ENCODE results near the gene CREG2. TPM values are rescaled to one million over a fixed set of nuclear protein-coding genes. Genes with fewer than 3 reads are reported as not detected.

CREG2 gene
- total RNA-seq, 4 donors from 2014 or later: 0.38 to 2.5 (median 1.3) TPM

DNA sequence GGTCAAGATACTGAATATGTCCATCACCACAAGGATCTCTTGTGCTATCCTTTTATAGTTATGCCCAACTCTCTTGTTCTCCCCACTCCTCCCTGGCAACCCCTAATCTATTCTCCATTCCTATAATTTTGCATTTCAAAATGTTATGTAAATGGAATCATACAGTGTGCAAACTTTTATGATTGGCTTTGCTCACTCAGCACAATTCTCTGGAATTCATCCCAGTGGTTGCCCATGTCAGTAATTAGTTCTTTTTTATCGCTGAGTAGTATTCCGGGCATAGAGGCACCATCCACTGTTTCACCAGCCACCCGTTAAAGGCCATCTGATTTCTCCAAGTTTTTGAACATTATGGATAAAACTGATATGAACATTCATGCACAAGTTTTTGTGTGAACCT is 40.4 kb downstream of the CREG2 start:
- Histone ChIP-seq H3K27ac (no peak overlapping the region), H3K4me3 (no peak overlapping the region), H3K9me3 (no peaks in the 10 kb centered on the region), H3K27me3 (no peaks in the 10 kb centered on the region), H3K4me1 (peaks cover 0 to 7% (median 0%) of the 10 kb centered on the region in 3 donors), H3K36me3 (no peaks in the 10 kb centered on the region)
- 93 to 96% methylated on average over 3 of the region's 3 CpGs for WGBS, 2 donors
- DNase-seq: no peak
- no peak for TF ChIP-seq POLR2A (IDR thresholded peaks at IDR 0.05)
- TF ChIP-seq, protein P1, sequence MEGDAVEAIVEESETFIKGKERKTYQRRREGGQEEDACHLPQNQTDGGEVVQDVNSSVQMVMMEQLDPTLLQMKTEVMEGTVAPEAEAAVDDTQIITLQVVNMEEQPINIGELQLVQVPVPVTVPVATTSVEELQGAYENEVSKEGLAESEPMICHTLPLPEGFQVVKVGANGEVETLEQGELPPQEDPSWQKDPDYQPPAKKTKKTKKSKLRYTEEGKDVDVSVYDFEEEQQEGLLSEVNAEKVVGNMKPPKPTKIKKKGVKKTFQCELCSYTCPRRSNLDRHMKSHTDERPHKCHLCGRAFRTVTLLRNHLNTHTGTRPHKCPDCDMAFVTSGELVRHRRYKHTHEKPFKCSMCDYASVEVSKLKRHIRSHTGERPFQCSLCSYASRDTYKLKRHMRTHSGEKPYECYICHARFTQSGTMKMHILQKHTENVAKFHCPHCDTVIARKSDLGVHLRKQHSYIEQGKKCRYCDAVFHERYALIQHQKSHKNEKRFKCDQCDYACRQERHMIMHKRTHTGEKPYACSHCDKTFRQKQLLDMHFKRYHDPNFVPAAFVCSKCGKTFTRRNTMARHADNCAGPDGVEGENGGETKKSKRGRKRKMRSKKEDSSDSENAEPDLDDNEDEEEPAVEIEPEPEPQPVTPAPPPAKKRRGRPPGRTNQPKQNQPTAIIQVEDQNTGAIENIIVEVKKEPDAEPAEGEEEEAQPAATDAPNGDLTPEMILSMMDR (IDR thresholded peaks at IDR 0.05): no peak
- intact Hi-C loops (cut with DNase I): no loop called here

DNA sequence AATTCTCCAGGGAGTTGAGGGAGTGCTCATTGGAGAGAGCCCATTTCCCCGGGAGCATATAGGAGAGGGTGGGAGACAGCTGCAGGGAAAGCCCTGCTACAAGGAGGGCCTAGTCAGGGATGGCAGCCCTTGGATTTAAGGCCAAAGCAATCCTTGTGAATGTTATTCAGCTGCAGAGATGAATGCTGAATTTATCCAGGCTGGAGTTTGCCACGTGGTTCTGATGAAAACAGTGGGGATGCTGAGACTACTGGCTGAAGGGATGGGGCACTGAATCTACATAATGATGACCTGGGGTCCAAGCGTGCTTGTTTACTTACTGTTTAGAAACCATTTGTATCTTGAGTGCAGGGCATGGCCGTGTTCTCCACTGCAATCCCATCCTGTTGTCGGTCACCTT is 43.2 kb downstream of the CREG2 start:
- Histone ChIP-seq H3K9me3 (no peaks in the 10 kb centered on the region), H3K36me3 (no peaks in the 10 kb centered on the region), H3K4me3 (no peak overlapping the region), H3K27me3 (no peaks in the 10 kb centered on the region), H3K4me1 (peaks cover 0 to 22% (median 6%) of the 10 kb centered on the region in 3 donors), H3K27ac (no peak overlapping the region)
- WGBS, 2 donors: 68 to 73% methylated on average over 4 to 5 of the region's 5 CpGs
- DNase-seq: no peak
- intact Hi-C loops (cut with DNase I): no loop called here
- no peak for TF ChIP-seq POLR2A (IDR thresholded peaks at IDR 0.05)
- TF ChIP-seq, protein P1 (IDR thresholded peaks at IDR 0.05): no peak

DNA sequence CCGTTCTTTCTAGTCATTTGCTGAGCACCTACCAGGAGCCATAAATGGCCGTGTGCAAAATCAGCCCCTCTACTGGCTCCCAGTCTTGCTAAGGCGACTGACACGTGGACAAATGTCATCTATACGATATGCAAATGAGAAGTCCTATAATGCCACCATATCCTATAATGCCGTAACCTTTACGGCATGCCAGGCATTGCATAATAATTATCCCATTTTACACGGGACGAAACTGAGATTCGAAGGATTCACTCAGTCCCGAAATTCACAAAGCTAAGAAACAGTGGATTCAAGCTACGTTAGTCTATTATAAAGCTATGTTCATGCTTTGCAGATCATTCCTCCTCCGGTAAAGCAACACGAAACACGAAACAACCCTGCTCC is 44.7 kb downstream of the CREG2 start:
- 83 to 84% methylated on average over 15 of the region's 15 CpGs for WGBS, 2 donors
- intact Hi-C loops (cut with DNase I): no loop called here

DNA sequence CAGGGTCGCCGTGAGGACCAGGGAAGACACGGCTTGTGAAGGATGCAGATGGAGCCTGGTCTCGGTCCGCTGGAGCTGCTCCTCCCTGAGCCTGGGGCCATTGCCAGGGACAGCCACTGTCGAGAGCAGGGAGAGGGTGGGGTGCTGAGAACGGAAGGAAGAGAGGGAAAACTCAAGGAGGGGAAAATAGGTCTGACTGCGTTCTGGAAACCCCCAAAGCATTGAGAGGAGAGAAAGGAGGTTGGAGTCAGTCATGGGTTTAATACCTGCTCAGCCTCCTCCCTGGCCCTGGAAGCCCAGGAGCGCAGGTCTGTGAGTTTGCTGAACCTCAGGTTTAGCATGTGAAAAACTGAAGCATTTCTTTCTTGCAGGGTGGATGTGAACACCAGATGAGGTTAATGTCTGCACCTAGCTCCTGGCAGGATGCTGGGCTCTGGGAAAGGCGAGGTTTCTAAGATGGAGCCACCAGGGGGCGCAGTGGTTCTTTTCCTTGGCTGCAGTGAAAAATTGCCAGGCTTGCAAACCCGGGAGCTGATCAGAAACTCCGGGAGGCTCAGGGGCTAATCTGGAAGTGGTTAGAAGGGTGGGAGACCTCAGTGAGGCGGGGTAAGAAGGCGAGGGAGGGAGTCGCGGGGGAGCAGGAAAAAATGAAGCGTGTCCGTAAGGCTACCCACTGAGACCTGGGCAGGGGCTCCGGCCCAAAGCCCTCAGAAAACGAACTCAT is 45.2 kb downstream of the CREG2 start:
- Histone ChIP-seq H3K9me3 (no peaks in the 10 kb centered on the region), H3K27ac (no peak overlapping the region), H3K4me1 (peaks cover 0 to 22% (median 6%) of the 10 kb centered on the region in 3 donors), H3K4me3 (no peak overlapping the region), H3K36me3 (no peaks in the 10 kb centered on the region), H3K27me3 (no peaks in the 10 kb centered on the region)
- TF ChIP-seq POLR2A (IDR thresholded peaks at IDR 0.05): no peak
- TF ChIP-seq, protein P1 (IDR thresholded peaks at IDR 0.05): peak; percentile 76 to 87 (median 80)
- 47 to 53% methylated on average over 18 to 19 of the region's 21 CpGs for WGBS, 2 donors
- intact Hi-C loops (cut with DNase I): no loop called here
- no peak for DNase-seq

More for the DNA sequence above, 44.7 kb downstream of the CREG2 start:
- Histone ChIP-seq H3K4me1 (peaks cover 0 to 22% (median 6%) of the 10 kb centered on the region in 3 donors), H3K27ac (no peak overlapping the region), H3K9me3 (no peaks in the 10 kb centered on the region), H3K27me3 (no peaks in the 10 kb centered on the region), H3K4me3 (no peak overlapping the region), H3K36me3 (no peaks in the 10 kb centered on the region)
- TF ChIP-seq, protein P1 (IDR thresholded peaks at IDR 0.05): no peak
- TF ChIP-seq POLR2A (IDR thresholded peaks at IDR 0.05): no peak
- no peak for DNase-seq

DNA sequence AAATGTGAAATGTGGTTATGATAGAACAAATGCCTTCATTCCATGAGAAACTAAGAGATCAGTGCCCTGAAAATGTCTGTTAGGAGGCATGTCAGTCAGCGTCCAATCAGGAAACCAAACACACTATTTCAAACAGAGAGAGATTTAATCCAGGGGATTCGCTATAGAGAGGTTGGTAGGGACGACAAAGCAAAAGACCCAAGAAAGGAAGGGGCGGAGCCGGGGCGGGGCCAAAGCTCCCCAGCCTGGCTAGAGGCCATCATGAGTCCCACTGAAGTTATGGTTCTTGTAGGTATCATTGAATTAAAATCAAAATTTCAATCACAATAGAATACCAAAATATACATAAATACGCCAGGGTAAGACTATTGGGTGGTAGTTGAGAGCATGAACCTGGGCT is 45.9 kb downstream of the CREG2 start:
- H3K9me3 ChIP-seq: no peaks in the 10 kb centered on the region
- no peak overlapping the region for H3K4me3 ChIP-seq
- H3K27ac ChIP-seq: no peak overlapping the region
- no peaks in the 10 kb centered on the region for H3K27me3 ChIP-seq
- no peaks in the 10 kb centered on the region for H3K36me3 ChIP-seq
- DNase-seq: no peak
- H3K4me1 ChIP-seq: peaks cover 0 to 22% (median 6%) of the 10 kb centered on the region in 3 donors
- TF ChIP-seq, protein P1 (IDR thresholded peaks at IDR 0.05): no peak
- TF ChIP-seq POLR2A (IDR thresholded peaks at IDR 0.05): no peak
- intact Hi-C loops (cut with DNase I): no loop called here
- WGBS, 2 donors: 75 to 76% methylated on average over 7 of the region's 7 CpGs

Measured in esophagus squamous epithelium (tissue), 5 donors.